H9 (cell line): ENCODE data around the gene ABHD16B. TPM values are rescaled to one million over a fixed set of nuclear protein-coding genes. Genes with fewer than 3 reads are reported as not detected.

Source experiments
- DNase-seq: peaks from one replicate; pipeline ENCODE4 v3.0.0-alpha.2; 2017
- H2AFZ ChIP-seq: one replicate; pipeline ENCODE4 v1.6.1; 2013; ENCODE audit warnings: mild to moderate bottlenecking, low read length, control low read depth, moderate library complexity
- H2AK5ac ChIP-seq: 2 replicates; pipeline ENCODE4 v1.6.1; 2013; ENCODE audit warnings: low read length, control low read depth, mixed read lengths; ENCODE audit not compliant: insufficient read length
- H2BK120ac ChIP-seq: one replicate; pipeline ENCODE4 v1.6.1; 2013; ENCODE audit warnings: low read depth, mild to moderate bottlenecking, low read length, control low read depth, inconsistent platforms; ENCODE audit not compliant: poor library complexity, severe bottlenecking
- H2BK12ac ChIP-seq: 2 replicates; pipeline ENCODE4 v1.6.1; 2013; ENCODE audit warnings: low read length, control low read depth, mixed read lengths, low read depth; ENCODE audit not compliant: insufficient read length
- H2BK15ac ChIP-seq: 2 replicates; pipeline ENCODE4 v1.6.1; 2013; ENCODE audit warnings: low read depth, low read length, control low read depth
- H2BK20ac ChIP-seq: one replicate; pipeline ENCODE4 v1.6.1; 2013; ENCODE audit warnings: low read depth, mild to moderate bottlenecking, low read length, control low read depth, inconsistent platforms; ENCODE audit not compliant: poor library complexity, severe bottlenecking
- H2BK5ac ChIP-seq: 2 replicates; pipeline ENCODE4 v1.6.1; 2013; ENCODE audit warnings: low read length, control low read depth, mixed read lengths; ENCODE audit not compliant: insufficient read length
- H3K14ac ChIP-seq: 2 replicates; pipeline ENCODE4 v1.6.1; 2013; ENCODE audit warnings: low read length, control low read depth; ENCODE audit not compliant: insufficient read depth
- H3K18ac ChIP-seq: 2 replicates; pipeline ENCODE4 v1.6.1; 2013; ENCODE audit warnings: low read depth, mild to moderate bottlenecking, mixed read lengths, low read length, control low read depth; ENCODE audit not compliant: insufficient read length
- H3K23ac ChIP-seq: 2 replicates; pipeline ENCODE4 v1.6.1; 2013; ENCODE audit warnings: low read length, control low read depth, mixed read lengths, low read depth; ENCODE audit not compliant: insufficient read length
- H3K23me2 ChIP-seq: 2 replicates; pipeline ENCODE4 v1.6.1; 2013; ENCODE audit warnings: low read depth, mild to moderate bottlenecking, mixed read lengths, low read length, control low read depth; ENCODE audit not compliant: insufficient read length, poor library complexity, severe bottlenecking
- H3K27ac ChIP-seq: 2 replicates; pipeline ENCODE4 v1.5.1; 2013; ENCODE audit warnings: low read length, control low read depth, mixed read lengths, low read depth; ENCODE audit not compliant: insufficient read length
- H3K27me3 ChIP-seq: 2 replicates; pipeline ENCODE4 v1.6.1; 2013; ENCODE audit warnings: low read length, control low read depth, inconsistent platforms; ENCODE audit not compliant: insufficient read depth
- H3K4ac ChIP-seq: 2 replicates; pipeline ENCODE4 v1.6.1; 2013; ENCODE audit warnings: low read depth, mild to moderate bottlenecking, control low read depth, inconsistent platforms, low read length, moderate library complexity
- H3K4me1 ChIP-seq: 2 replicates; pipeline ENCODE4 v1.6.1; 2013; ENCODE audit warnings: low read length, control low read depth, inconsistent platforms; ENCODE audit not compliant: insufficient read depth
- H3K4me2 ChIP-seq: 2 replicates; pipeline ENCODE4 v1.6.1; 2013; ENCODE audit warnings: low read length, control low read depth, mixed read lengths; ENCODE audit not compliant: insufficient read length, insufficient read depth
- H3K56ac ChIP-seq: 2 replicates; pipeline ENCODE4 v1.6.1; 2013; ENCODE audit warnings: low read depth, mild to moderate bottlenecking, mixed read lengths, low read length, control low read depth; ENCODE audit not compliant: insufficient read length
- H3K79me1 ChIP-seq: 2 replicates; pipeline ENCODE4 v1.6.1; 2013; ENCODE audit warnings: low read depth, mild to moderate bottlenecking, moderate library complexity, low read length, control low read depth, inconsistent platforms; ENCODE audit not compliant: insufficient read depth, poor library complexity, severe bottlenecking
- H3K79me2 ChIP-seq: 2 replicates; pipeline ENCODE4 v1.6.1; 2013; ENCODE audit warnings: low read length, control low read depth, inconsistent platforms; ENCODE audit not compliant: insufficient read depth
- H3K9ac ChIP-seq: 2 replicates; pipeline ENCODE4 v1.6.1; 2013; ENCODE audit warnings: low read length, control low read depth, mixed read lengths; ENCODE audit not compliant: insufficient read length; ENCODE audit errors: extremely low read depth
- H3K9me3 ChIP-seq: one replicate; pipeline ENCODE4 v1.6.1; 2013; ENCODE audit warnings: low read depth, low read length, inconsistent platforms; ENCODE audit not compliant: control insufficient read depth
- H3T11ph ChIP-seq: one replicate; pipeline ENCODE4 v1.6.1; 2013; ENCODE audit warnings: mild to moderate bottlenecking, low read length, control low read depth, inconsistent platforms
- H4K20me1 ChIP-seq: one replicate; pipeline ENCODE4 v1.6.1; 2013; ENCODE audit not compliant: control insufficient read depth, insufficient read length, insufficient read depth
- H4K5ac ChIP-seq: 2 replicates; pipeline ENCODE4 v1.6.1; 2013; ENCODE audit warnings: low read depth, mild to moderate bottlenecking, mixed read lengths, low read length, control low read depth; ENCODE audit not compliant: insufficient read length
- H4K8ac ChIP-seq: replicated peaks from 2 replicates; pipeline ENCODE4 v1.6.1; 2013; ENCODE audit warnings: low read length, control low read depth, mixed read lengths, low read depth; ENCODE audit not compliant: insufficient read length
- H4K91ac ChIP-seq: 2 replicates; pipeline ENCODE4 v1.6.1; 2013; ENCODE audit warnings: low read depth, mild to moderate bottlenecking, moderate library complexity, mixed read lengths, low read length, control low read depth; ENCODE audit not compliant: insufficient read length
- H3K27ac Mint-ChIP-seq, 3 experiments: 2 replicates in 2 of 3; 3 replicates in 1 of 3; pipeline ENCODE4 v1.8.0; 2020 to 2021; ENCODE audit warnings: mixed read lengths in 3 of 3, mild to moderate bottlenecking in 1 of 3, moderate library complexity in 1 of 3
- H3K27me3 Mint-ChIP-seq: 2 replicates; pipeline ENCODE4 v1.8.0; 2021; ENCODE audit warnings: low read depth, mild to moderate bottlenecking, moderate library complexity, mixed read lengths
- H3K36me3 Mint-ChIP-seq, 3 experiments: 2 replicates in 2 of 3; 3 replicates in 1 of 3; pipeline ENCODE4 v1.8.0; 2020 to 2021; ENCODE audit warnings: low read depth in 3 of 3, mixed read lengths in 3 of 3; ENCODE audit not compliant: insufficient read depth in 1 of 3
- H3K4me1 Mint-ChIP-seq, 2 experiments: 2 replicates each; pipeline ENCODE4 v1.8.0; 2020; ENCODE audit warnings: mixed read lengths in 2 of 2
- H3K4me3 Mint-ChIP-seq, 2 experiments: 2 replicates in 1 of 2; 3 replicates in 1 of 2; pipeline ENCODE4 v1.8.0; 2020 to 2021; ENCODE audit warnings: mild to moderate bottlenecking in 2 of 2, mixed read lengths in 2 of 2, moderate library complexity in 1 of 2
- H3K9me3 Mint-ChIP-seq, 2 experiments: 2 replicates in 1 of 2; 3 replicates in 1 of 2; pipeline ENCODE4 v1.8.0; 2020; ENCODE audit warnings: mild to moderate bottlenecking in 2 of 2, mixed read lengths in 2 of 2, moderate library complexity in 1 of 2
- CTCF ChIP-seq: fragments of 200-600 bp; sonication (generic); conservative IDR thresholded peaks from 3 replicates; pipeline ENCODE4 v1.8.0; 2021; ENCODE audit warnings: antibody characterized with exemption, mild to moderate bottlenecking
- WGBS: extraction: QIAGEN DNeasy Blood & Tissue Kit; methylation state at CpG from one replicate; pipeline ENCODE4 v1.1.7; 2013; ENCODE audit warnings: missing lambda C conversion rate, low lambda C conversion rate, mixed read lengths; ENCODE audit not compliant: insufficient read length; ENCODE audit errors: extremely low coverage; 5-methylcytosine and 5-hydroxymethylcytosine counted together
- total RNA-seq: library from RNA; stranded (reverse); gene quantifications from 2 replicates; pipeline ENCODE4 v1.2.1, GENCODE V29; 2021

The ABHD16B gene
- total RNA-seq, 1 experiment from 2014 or later, result not detected

- Histone ChIP-seq H3K56ac (no peak overlapping the region), H3K79me1 (no peaks in the 10 kb centered on the region), H3K4me2 (no peak overlapping the region), H2BK12ac (peak overlapping the region; percentile 79), H3K27me3 (peaks cover 4% of the 10 kb centered on the region; the same call in 1 of the 2 replicates), H3K14ac (no peak overlapping the region), H3K4me1 (peaks cover 4% of the 10 kb centered on the region; the same call in 1 of the 2 replicates), H4K20me1 (no peaks in the 10 kb centered on the region), H3K23me2 (peaks cover 8% of the 10 kb centered on the region), H3K27ac (no peak overlapping the region), H4K5ac (no peak overlapping the region), H4K8ac (no peak overlapping the region), H3K18ac (no peak overlapping the region), H2BK20ac (no peak overlapping the region), H2AFZ (no peak overlapping the region), H4K91ac (no peak overlapping the region), H3K23ac (no peak overlapping the region), H2BK120ac (no peak overlapping the region), H2BK5ac (no peak overlapping the region), H2BK15ac (0 out of 2 replicates have a peak overlapping the region, but pooled peaks have one; percentile 54), H2AK5ac (no peak overlapping the region), H3K4ac (no peak overlapping the region), H3K79me2 (peaks cover 3% of the 10 kb centered on the region; the same call in 1 of the 2 replicates), H3K9ac (no peak overlapping the region), H3T11ph (no peak overlapping the region), H3K9me3 (no peaks in the 10 kb centered on the region)
- peak overlapping the region in 1 of 2 experiments; percentile 23; a peak in 1 of 5 replicates for H3K4me3 Mint-ChIP-seq
- peaks cover 19 to 42% of the 10 kb centered on the region in 2 experiments for H3K4me1 Mint-ChIP-seq
- WGBS, result no CpG with 5 or more reads among the region's 20 CpGs
- no peak overlapping the region for H3K27ac Mint-ChIP-seq
- no peaks in the 10 kb centered on the region for H3K36me3 Mint-ChIP-seq
- H3K9me3 Mint-ChIP-seq, result no peaks in the 10 kb centered on the region; a peak in 1 of 5 replicates
- TF ChIP-seq CTCF, result no peak
- DNase-seq, result peak; percentile 22
- peaks cover 33% of the 10 kb centered on the region for H3K27me3 Mint-ChIP-seq
Observed at GRCh38 chr20:63833776-63834490, 27.4 kb upstream of the ABHD16B start.
